Adrenal gland (tissue), 5 donors: ENCODE results near the gene COBLL1.

ENCODE experiments used
- POLR2A ChIP-seq, 2 donors: fragments of 450-650 bp; IDR thresholded peaks; one replicate each; pipeline ENCODE4 v1.6.1; 2017; ENCODE audit warnings: antibody characterized with exemption in 2 of 2, mild to moderate bottlenecking in 2 of 2, moderate library complexity in 1 of 2
- TF ChIP-seq, protein P1 (sequence below), 6 experiments: fragments of 450-650 bp in 4 of 6; fragments of 200-600 bp in 2 of 6; sonication (generic) in 1 of 6; IDR thresholded peaks; 1 replicate in 5 of 6; 2 replicates in 1 of 6; pipeline versions ENCODE4 v1.5.1 to v1.8.0; 2016 to 2021; ENCODE audit warnings: antibody characterized with exemption in 6 of 6, mild to moderate bottlenecking in 2 of 6, moderate library complexity in 1 of 6
- donor health status: DM: no; HTN: no; CAD: no.

DNA sequence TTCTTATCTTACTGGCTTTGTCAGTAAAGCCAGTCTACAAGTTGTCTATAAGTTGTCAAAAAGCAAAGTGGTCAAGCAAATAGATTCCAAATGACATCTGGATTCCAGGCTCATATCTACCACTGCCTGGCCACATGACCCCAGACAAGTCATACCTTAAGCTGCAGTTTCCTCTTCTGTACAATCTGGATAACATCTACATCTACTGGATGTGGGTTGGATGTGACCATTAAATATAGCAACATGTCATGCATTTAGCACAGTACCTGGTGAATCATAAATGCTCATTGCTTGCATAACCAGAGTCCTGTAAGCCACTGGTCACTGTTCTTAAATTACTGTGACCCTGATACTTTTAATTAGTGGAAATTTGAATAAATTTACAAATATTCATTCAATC, 16.8 kb downstream of the COBLL1 start:
- no peak for TF ChIP-seq POLR2A (IDR thresholded peaks at IDR 0.05)
- TF ChIP-seq, protein P1, sequence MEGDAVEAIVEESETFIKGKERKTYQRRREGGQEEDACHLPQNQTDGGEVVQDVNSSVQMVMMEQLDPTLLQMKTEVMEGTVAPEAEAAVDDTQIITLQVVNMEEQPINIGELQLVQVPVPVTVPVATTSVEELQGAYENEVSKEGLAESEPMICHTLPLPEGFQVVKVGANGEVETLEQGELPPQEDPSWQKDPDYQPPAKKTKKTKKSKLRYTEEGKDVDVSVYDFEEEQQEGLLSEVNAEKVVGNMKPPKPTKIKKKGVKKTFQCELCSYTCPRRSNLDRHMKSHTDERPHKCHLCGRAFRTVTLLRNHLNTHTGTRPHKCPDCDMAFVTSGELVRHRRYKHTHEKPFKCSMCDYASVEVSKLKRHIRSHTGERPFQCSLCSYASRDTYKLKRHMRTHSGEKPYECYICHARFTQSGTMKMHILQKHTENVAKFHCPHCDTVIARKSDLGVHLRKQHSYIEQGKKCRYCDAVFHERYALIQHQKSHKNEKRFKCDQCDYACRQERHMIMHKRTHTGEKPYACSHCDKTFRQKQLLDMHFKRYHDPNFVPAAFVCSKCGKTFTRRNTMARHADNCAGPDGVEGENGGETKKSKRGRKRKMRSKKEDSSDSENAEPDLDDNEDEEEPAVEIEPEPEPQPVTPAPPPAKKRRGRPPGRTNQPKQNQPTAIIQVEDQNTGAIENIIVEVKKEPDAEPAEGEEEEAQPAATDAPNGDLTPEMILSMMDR (IDR thresholded peaks at IDR 0.05) = no peak
